SK-N-SH (cell line): ENCODE measurements around the gene SBK1.

Experiments
- CTCF ChIP-seq: fragments of 200-600 bp; sonication (generic); IDR thresholded peaks from 2 replicates; pipeline ENCODE4 v1.6.1; 2017; ENCODE audit warnings: antibody characterized with exemption, mild to moderate bottlenecking, moderate library complexity
- EP300 ChIP-seq, 2 experiments: IDR thresholded peaks; 2 replicates each; pipeline versions ENCODE4 v1.4.0 to v1.6.1; 2012; ENCODE audit warnings: borderline replicate concordance in 1 of 2, low read depth in 1 of 2, low read length in 1 of 2
- EZH2phosphoT487 ChIP-seq: fragments of 200-600 bp; sonication (generic); IDR thresholded peaks from 2 replicates; pipeline ENCODE4 v1.6.1; 2017; ENCODE audit warnings: low read depth, mixed run types, mild to moderate bottlenecking, antibody characterized with exemption, moderate library complexity, borderline replicate concordance
- TAF1 ChIP-seq: IDR thresholded peaks from 2 replicates; pipeline ENCODE4 v1.6.1; 2012; ENCODE audit warnings: low read depth, mild to moderate bottlenecking, low read length, moderate library complexity, borderline replicate concordance
- TF ChIP-seq, protein P1 (sequence below): IDR thresholded peaks from 2 replicates; pipeline ENCODE4 v1.4.0; 2012; ENCODE audit warnings: low read depth, borderline replicate concordance
- TF ChIP-seq, protein P2 (sequence below): fragments of 150-350 bp; IDR thresholded peaks from 2 replicates; pipeline ENCODE4 v1.6.1; 2017; ENCODE audit warnings: antibody characterized with exemption, low read length, low read depth, borderline replicate concordance

GRCh38 chr16:28295276-28295675 lies 3.0 kb downstream of the SBK1 start:
- TF ChIP-seq, protein P1, sequence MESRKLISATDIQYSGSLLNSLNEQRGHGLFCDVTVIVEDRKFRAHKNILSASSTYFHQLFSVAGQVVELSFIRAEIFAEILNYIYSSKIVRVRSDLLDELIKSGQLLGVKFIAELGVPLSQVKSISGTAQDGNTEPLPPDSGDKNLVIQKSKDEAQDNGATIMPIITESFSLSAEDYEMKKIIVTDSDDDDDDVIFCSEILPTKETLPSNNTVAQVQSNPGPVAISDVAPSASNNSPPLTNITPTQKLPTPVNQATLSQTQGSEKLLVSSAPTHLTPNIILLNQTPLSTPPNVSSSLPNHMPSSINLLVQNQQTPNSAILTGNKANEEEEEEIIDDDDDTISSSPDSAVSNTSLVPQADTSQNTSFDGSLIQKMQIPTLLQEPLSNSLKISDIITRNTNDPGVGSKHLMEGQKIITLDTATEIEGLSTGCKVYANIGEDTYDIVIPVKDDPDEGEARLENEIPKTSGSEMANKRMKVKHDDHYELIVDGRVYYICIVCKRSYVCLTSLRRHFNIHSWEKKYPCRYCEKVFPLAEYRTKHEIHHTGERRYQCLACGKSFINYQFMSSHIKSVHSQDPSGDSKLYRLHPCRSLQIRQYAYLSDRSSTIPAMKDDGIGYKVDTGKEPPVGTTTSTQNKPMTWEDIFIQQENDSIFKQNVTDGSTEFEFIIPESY = no peak
- TF ChIP-seq TAF1 (no peak), CTCF (no peak), EP300 (IDR thresholded peaks at IDR 0.05; ENCODE audit: borderline replicate concordance in 1 of 2, low read depth in 1 of 2, low read length in 1 of 2) (no peak), EZH2phosphoT487 (no peak)
- TF ChIP-seq, protein P2, sequence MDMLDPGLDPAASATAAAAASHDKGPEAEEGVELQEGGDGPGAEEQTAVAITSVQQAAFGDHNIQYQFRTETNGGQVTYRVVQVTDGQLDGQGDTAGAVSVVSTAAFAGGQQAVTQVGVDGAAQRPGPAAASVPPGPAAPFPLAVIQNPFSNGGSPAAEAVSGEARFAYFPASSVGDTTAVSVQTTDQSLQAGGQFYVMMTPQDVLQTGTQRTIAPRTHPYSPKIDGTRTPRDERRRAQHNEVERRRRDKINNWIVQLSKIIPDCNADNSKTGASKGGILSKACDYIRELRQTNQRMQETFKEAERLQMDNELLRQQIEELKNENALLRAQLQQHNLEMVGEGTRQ = no peak
